Endothelial cell of umbilical vein (primary cell): Measurements from ENCODE around the gene EYS. TPM values are rescaled to one million over a fixed set of nuclear protein-coding genes. Genes with fewer than 3 reads are reported as not detected.

Experiments
- BruUV-seq: library from RNA; stranded (reverse); fragments of 400-500 nt; replicated peaks from 2 replicates; lab custom pipeline; 2021; lab: Mats Ljungman, UMichigan
- CTCF ChIA-PET: fragments of 300-600, 350-600 bp; sonication (Branson Sonifier 250); formaldehyde crosslinking; loops from one replicate; lab custom pipeline; 2021; ENCODE audit warnings: antibody characterized with exemption, inconsistent platforms; lab: Charles Lee
- POLR2A ChIA-PET: fragments of 300-600, 350-600 bp; sonication (Branson Sonifier 250); formaldehyde crosslinking; loops from one replicate; lab custom pipeline; 2021; ENCODE audit warnings: antibody characterized with exemption, inconsistent platforms; lab: Charles Lee
- DNase-seq: peaks from one replicate; pipeline ENCODE4 v3.0.0-alpha.2; 2011; ENCODE audit warnings: low read depth, low spot score
- FAIRE-seq: peaks from 2 replicates; lab custom pipeline; 2011; peaks lifted over from hg19 to GRCh38; lab: Jason Lieb, UNC
- H2AFZ ChIP-seq: 2 replicates; pipeline ENCODE4 v1.6.0; 2012; ENCODE audit warnings: low read depth, low read length, control low read depth, inconsistent platforms
- H3K27ac ChIP-seq: 2 replicates; pipeline ENCODE4 v1.5.1; 2011; ENCODE audit warnings: low read depth, mild to moderate bottlenecking, control low read depth, low read length, moderate library complexity; ENCODE audit not compliant: insufficient read depth
- H3K27me3 ChIP-seq, 2 experiments: 2 replicates each; pipeline versions ENCODE4 v1.6.0 to v1.6.1; 2011; ENCODE audit warnings: low read length in 2 of 2, mixed read lengths in 1 of 2; ENCODE audit not compliant: control insufficient read depth in 2 of 2, insufficient read depth in 2 of 2
- H3K36me3 ChIP-seq, 2 experiments: 2 replicates in 1 of 2; 3 replicates in 1 of 2; pipeline ENCODE4 v1.5.1; 2011; ENCODE audit warnings: low read length in 2 of 2, mild to moderate bottlenecking in 1 of 2, moderate library complexity in 1 of 2; ENCODE audit not compliant: control insufficient read depth in 2 of 2, insufficient read depth in 2 of 2; ENCODE audit errors: extremely low read depth in 1 of 2
- H3K4me1 ChIP-seq: 3 replicates; pipeline ENCODE4 v1.5.1; 2011; ENCODE audit warnings: mild to moderate bottlenecking, low read length; ENCODE audit not compliant: control insufficient read depth, insufficient read depth; ENCODE audit errors: extremely low read depth
- H3K4me2 ChIP-seq: 2 replicates; pipeline ENCODE4 v1.6.1; 2011; ENCODE audit warnings: low read length, control low read depth, mixed read lengths; ENCODE audit not compliant: insufficient read depth
- H3K4me3 ChIP-seq, 3 experiments: fragments of 200-600 bp in 1 of 3; sonication (generic), shearing (Covaris generic) in 1 of 3; replicated peaks in 1 of 3; 2 replicates each; pipeline ENCODE4 v1.5.1; 2011 to 2016; ENCODE audit warnings: control low read depth in 3 of 3, low read length in 3 of 3, mild to moderate bottlenecking in 2 of 3, inconsistent platforms in 1 of 3, low read depth in 1 of 3, moderate library complexity in 1 of 3; ENCODE audit not compliant: insufficient read depth in 1 of 3
- H3K79me2 ChIP-seq: 2 replicates; pipeline ENCODE4 v1.6.0; 2012; ENCODE audit warnings: low read length, inconsistent platforms; ENCODE audit not compliant: control insufficient read depth, insufficient read depth
- H3K9ac ChIP-seq: replicated peaks from 2 replicates; pipeline ENCODE3; 2011; ENCODE audit warnings: low read length, control low read depth; ENCODE audit not compliant: insufficient read depth; ENCODE audit errors: extremely low read depth
- H3K9me1 ChIP-seq: replicated peaks from 3 replicates; pipeline ENCODE4 v1.6.0; 2011; ENCODE audit warnings: mild to moderate bottlenecking, low read length; ENCODE audit not compliant: control insufficient read depth, insufficient read depth; ENCODE audit errors: extremely low read depth
- H3K9me3 ChIP-seq: replicated peaks from 2 replicates; pipeline ENCODE4 v1.5.1; 2012; ENCODE audit warnings: low read length, inconsistent platforms; ENCODE audit not compliant: control insufficient read depth, insufficient read depth
- H4K20me1 ChIP-seq: replicated peaks from 2 replicates; pipeline ENCODE3; 2011; ENCODE audit warnings: mild to moderate bottlenecking, low read length; ENCODE audit not compliant: control insufficient read depth, insufficient read depth; ENCODE audit errors: extremely low read depth
- EZH2 ChIP-seq: IDR thresholded peaks from 2 replicates; pipeline ENCODE4 v1.6.1; 2012; ENCODE audit warnings: borderline replicate concordance, low read depth, mild to moderate bottlenecking, moderate library complexity, low read length, inconsistent platforms; ENCODE audit not compliant: severe bottlenecking
- FOS ChIP-seq: IDR thresholded peaks from 2 replicates; pipeline ENCODE4 v1.6.1; 2011; ENCODE audit warnings: mild to moderate bottlenecking, low read length, moderate library complexity, borderline replicate concordance; ENCODE audit not compliant: insufficient read depth
- GATA2 ChIP-seq: IDR thresholded peaks from 2 replicates; pipeline ENCODE4 v1.7.0; 2011; ENCODE audit warnings: low read depth, mild to moderate bottlenecking, moderate library complexity, mixed read lengths, low read length; ENCODE audit not compliant: insufficient read length, insufficient read depth
- JUN ChIP-seq: IDR thresholded peaks from 2 replicates; pipeline ENCODE4 v1.6.1; 2011; ENCODE audit warnings: borderline replicate concordance, low read depth; ENCODE audit not compliant: insufficient read length, insufficient read depth
- MYC ChIP-seq: IDR thresholded peaks from one replicate; pipeline ENCODE4 v1.6.1; 2011; ENCODE audit warnings: mild to moderate bottlenecking, low read depth, low read length
- POLR2A ChIP-seq: IDR thresholded peaks from 2 replicates; pipeline ENCODE4 v1.6.1; 2012; ENCODE audit warnings: low read depth, mild to moderate bottlenecking, control low read depth, low read length
- POLR2AphosphoS5 ChIP-seq: IDR thresholded peaks from 2 replicates; pipeline ENCODE4 v1.6.1; 2012; ENCODE audit warnings: low read depth, mild to moderate bottlenecking, control low read depth, low read length, moderate library complexity; ENCODE audit not compliant: insufficient read depth
- dilution Hi-C: fragments of 300-500 bp; cut with MboI; formaldehyde crosslinking; loops from one replicate; pipeline ENCODE4 v1.15.0; 2019; ENCODE audit warnings: low sequenced_read_pairs; ENCODE audit not compliant: extremely low pct_ligation_motif_present
- intact Hi-C: fragments of 100-400 bp; cut with micrococcal nuclease; formaldehyde crosslinking; loops from one replicate; pipeline ENCODE4 v1.10.0; 2022
- polyA plus RNA-seq, 4 experiments: library from polyadenylated mRNA; depleted of rRNA in 3 of 4; stranded (reverse) in 3 of 4; unstranded in 1 of 4; fragments of >200 nt; gene quantifications; 2 replicates each; pipeline versions ENCODE4 v1.2.1 to v1.2.3, GENCODE V29; 2011 to 2012; ENCODE audit warnings: missing spikeins in 1 of 4
- total RNA-seq: library from RNA; stranded (reverse); gene quantifications from 2 replicates; pipeline ENCODE4 v1.2.3, GENCODE V29; 2021
- TF ChIP-seq, protein P1 (sequence below): IDR thresholded peaks from 2 replicates; pipeline ENCODE4 v1.6.1; 2011; ENCODE audit not compliant: insufficient read depth, insufficient read length
- TF ChIP-seq, protein P2 (sequence below), 2 donors: IDR thresholded peaks; 1 replicate in 1 of 2; 2 replicates in 1 of 2; pipeline ENCODE4 v1.5.1; 2011; ENCODE audit warnings: low read length in 2 of 2, mild to moderate bottlenecking in 2 of 2, moderate library complexity in 2 of 2, control low read depth in 1 of 2, inconsistent platforms in 1 of 2, low read depth in 1 of 2; ENCODE audit not compliant: insufficient read depth in 1 of 2; ENCODE audit errors: extremely low read depth in 1 of 2

The EYS gene
- total and polyA plus RNA-seq, 2 donors (not counting 3 experiments of a cell fraction or from before 2014, with no cell fraction given) = 0.01 to 0.27 TPM

DNA sequence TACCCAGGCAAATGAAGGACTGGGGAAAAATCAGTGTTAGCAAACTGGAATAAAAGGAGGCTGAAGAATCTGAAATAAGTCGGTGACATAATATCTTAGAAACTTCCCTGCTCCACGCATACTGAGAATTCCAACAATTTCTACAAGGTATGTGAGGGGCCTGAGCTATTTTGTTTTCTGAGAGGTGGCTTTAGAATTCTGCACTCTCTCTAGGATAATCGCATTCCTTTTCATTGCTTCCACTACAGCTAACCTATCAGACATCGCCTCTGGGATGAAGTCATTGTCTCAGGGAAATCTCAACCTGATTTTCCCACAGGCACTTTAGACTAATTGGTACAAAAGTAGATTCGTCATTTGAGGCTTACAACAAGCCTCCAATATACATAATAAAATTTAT is 1330.6 kb downstream of the EYS start:
- no TSS peak for BruUV-seq
- no peak overlapping the region for H3K4me3 ChIP-seq
- POLR2A ChIA-PET = no interaction called here
- no peaks in the 10 kb centered on the region for H4K20me1 ChIP-seq
- H3K9ac ChIP-seq = no peak overlapping the region
- H3K36me3 ChIP-seq = no peaks in the 10 kb centered on the region
- H3K27ac ChIP-seq = no peak overlapping the region
- dilution Hi-C loops (no loop called here), intact Hi-C loops (no loop called here)
- TF ChIP-seq, protein P1, sequence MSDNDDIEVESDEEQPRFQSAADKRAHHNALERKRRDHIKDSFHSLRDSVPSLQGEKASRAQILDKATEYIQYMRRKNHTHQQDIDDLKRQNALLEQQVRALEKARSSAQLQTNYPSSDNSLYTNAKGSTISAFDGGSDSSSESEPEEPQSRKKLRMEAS = no peak
- TF ChIP-seq POLR2A (no peak), EZH2 (no peak), JUN (no peak), MYC (no peak), POLR2AphosphoS5 (no peak), GATA2 (no peak), FOS (no peak)
- TF ChIP-seq, protein P2, sequence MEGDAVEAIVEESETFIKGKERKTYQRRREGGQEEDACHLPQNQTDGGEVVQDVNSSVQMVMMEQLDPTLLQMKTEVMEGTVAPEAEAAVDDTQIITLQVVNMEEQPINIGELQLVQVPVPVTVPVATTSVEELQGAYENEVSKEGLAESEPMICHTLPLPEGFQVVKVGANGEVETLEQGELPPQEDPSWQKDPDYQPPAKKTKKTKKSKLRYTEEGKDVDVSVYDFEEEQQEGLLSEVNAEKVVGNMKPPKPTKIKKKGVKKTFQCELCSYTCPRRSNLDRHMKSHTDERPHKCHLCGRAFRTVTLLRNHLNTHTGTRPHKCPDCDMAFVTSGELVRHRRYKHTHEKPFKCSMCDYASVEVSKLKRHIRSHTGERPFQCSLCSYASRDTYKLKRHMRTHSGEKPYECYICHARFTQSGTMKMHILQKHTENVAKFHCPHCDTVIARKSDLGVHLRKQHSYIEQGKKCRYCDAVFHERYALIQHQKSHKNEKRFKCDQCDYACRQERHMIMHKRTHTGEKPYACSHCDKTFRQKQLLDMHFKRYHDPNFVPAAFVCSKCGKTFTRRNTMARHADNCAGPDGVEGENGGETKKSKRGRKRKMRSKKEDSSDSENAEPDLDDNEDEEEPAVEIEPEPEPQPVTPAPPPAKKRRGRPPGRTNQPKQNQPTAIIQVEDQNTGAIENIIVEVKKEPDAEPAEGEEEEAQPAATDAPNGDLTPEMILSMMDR (IDR thresholded peaks at IDR 0.05; ENCODE audit: extremely low read depth in 1 of 2, insufficient read depth in 1 of 2, low read depth in 1 of 2, low read length in 2 of 2) = no peak
- FAIRE-seq (no peak), DNase-seq (no peak)
- CTCF ChIA-PET = no interaction called here
- H3K4me1 ChIP-seq = no peaks in the 10 kb centered on the region
- H3K27me3 ChIP-seq = no peaks in the 10 kb centered on the region
- H3K4me2 ChIP-seq = no peak overlapping the region
- no peaks in the 10 kb centered on the region for H3K79me2 ChIP-seq
- no peak overlapping the region for H2AFZ ChIP-seq
- no peaks in the 10 kb centered on the region for H3K9me1 ChIP-seq
- no peaks in the 10 kb centered on the region for H3K9me3 ChIP-seq
